Trophoblast cell (in vitro differentiated cells and primary cell): ENCODE results near the gene MON2.
"Not testable (repeated sequence)": the region's sequence is repeated elsewhere in the genome, so short reads cannot be mapped to it uniquely, and the experiment has no call there.

Source experiments
- DNase-seq, 2 donors: peaks; one replicate each; pipeline ENCODE4 v3.0.0-alpha.2; 2016
- H2AFZ ChIP-seq: 2 replicates; pipeline ENCODE4 v1.6.1; 2013; ENCODE audit warnings: low read length, moderate library complexity, mild to moderate bottlenecking; ENCODE audit not compliant: insufficient read depth, poor library complexity
- H2AK5ac ChIP-seq: 2 replicates; pipeline ENCODE4 v1.6.1; 2013; ENCODE audit warnings: mild to moderate bottlenecking, low read length
- H2BK120ac ChIP-seq: 2 replicates; pipeline ENCODE4 v1.6.1; 2013; ENCODE audit warnings: low read length, mild to moderate bottlenecking, moderate library complexity; ENCODE audit not compliant: insufficient read depth, poor library complexity
- H2BK12ac ChIP-seq: 2 replicates; pipeline ENCODE4 v1.6.1; 2013; ENCODE audit warnings: mild to moderate bottlenecking, low read length, moderate library complexity
- H2BK5ac ChIP-seq: 2 replicates; pipeline ENCODE4 v1.6.1; 2013; ENCODE audit warnings: low read length, low read depth, moderate library complexity, mild to moderate bottlenecking; ENCODE audit not compliant: poor library complexity
- H3K14ac ChIP-seq: 2 replicates; pipeline ENCODE4 v1.6.1; 2013; ENCODE audit warnings: mild to moderate bottlenecking, low read length
- H3K18ac ChIP-seq: 2 replicates; pipeline ENCODE4 v1.6.1; 2013; ENCODE audit warnings: mild to moderate bottlenecking, low read length
- H3K23ac ChIP-seq: 2 replicates; pipeline ENCODE4 v1.6.1; 2013; ENCODE audit warnings: low read length
- H3K27ac ChIP-seq: 2 replicates; pipeline ENCODE4 v1.5.1; 2013; ENCODE audit warnings: low read depth, mild to moderate bottlenecking, inconsistent platforms, low read length, moderate library complexity
- H3K27me3 ChIP-seq: 2 replicates; pipeline ENCODE4 v1.6.1; 2013; ENCODE audit warnings: inconsistent platforms, mild to moderate bottlenecking, low read length, moderate library complexity; ENCODE audit not compliant: insufficient read depth
- H3K36me3 ChIP-seq, 2 experiments: 1 replicate in 1 of 2; 2 replicates in 1 of 2; pipeline ENCODE4 v1.6.1; 2013; ENCODE audit warnings: low read length in 2 of 2, mild to moderate bottlenecking in 2 of 2, moderate library complexity in 1 of 2; ENCODE audit not compliant: insufficient read depth in 2 of 2, control insufficient read depth in 1 of 2
- H3K4ac ChIP-seq: 2 replicates; pipeline ENCODE4 v1.6.1; 2013; ENCODE audit warnings: low read depth, mild to moderate bottlenecking, low read length, moderate library complexity
- H3K4me1 ChIP-seq, 2 experiments: 1 replicate in 1 of 2; 2 replicates in 1 of 2; pipeline ENCODE4 v1.6.1; 2013; ENCODE audit warnings: low read length in 2 of 2, mild to moderate bottlenecking in 2 of 2, moderate library complexity in 1 of 2; ENCODE audit not compliant: insufficient read depth in 2 of 2, control insufficient read depth in 1 of 2
- H3K4me2 ChIP-seq: 2 replicates; pipeline ENCODE4 v1.6.1; 2013; ENCODE audit warnings: inconsistent platforms, mild to moderate bottlenecking, low read length, moderate library complexity
- H3K4me3 ChIP-seq: 2 replicates; pipeline ENCODE4 v1.5.1; 2013; ENCODE audit warnings: mild to moderate bottlenecking, low read depth, low read length, inconsistent platforms
- H3K79me1 ChIP-seq: one replicate; pipeline ENCODE4 v1.6.1; 2013; ENCODE audit warnings: low read length
- H3K79me2 ChIP-seq: 2 replicates; pipeline ENCODE4 v1.6.1; 2013; ENCODE audit warnings: low read length, mild to moderate bottlenecking; ENCODE audit not compliant: control insufficient read depth, insufficient read depth, poor library complexity
- H3K9ac ChIP-seq: 2 replicates; pipeline ENCODE4 v1.6.1; 2013; ENCODE audit warnings: mild to moderate bottlenecking, low read length
- H3K9me3 ChIP-seq: 2 replicates; pipeline ENCODE4 v1.6.1; 2013; ENCODE audit warnings: low read depth, mild to moderate bottlenecking, control low read depth, inconsistent platforms, low read length; ENCODE audit not compliant: insufficient read depth
- H4K12ac ChIP-seq: 2 replicates; pipeline ENCODE4 v1.6.1; 2013; ENCODE audit warnings: low read depth, mild to moderate bottlenecking, low read length, moderate library complexity
- H4K8ac ChIP-seq: 2 replicates; pipeline ENCODE4 v1.6.1; 2013; ENCODE audit warnings: low read depth, mild to moderate bottlenecking, low read length, moderate library complexity
- H4K91ac ChIP-seq: one replicate; pipeline ENCODE4 v1.6.1; 2013; ENCODE audit warnings: low read depth, mild to moderate bottlenecking, low read length, moderate library complexity
- WGBS: extraction: QIAGEN DNeasy Blood & Tissue Kit; methylation state at CpG from one replicate; pipeline ENCODE4 v1.1.7; 2013; ENCODE audit warnings: missing lambda C conversion rate; ENCODE audit not compliant: insufficient read length, insufficient coverage; ENCODE audit errors: extremely low coverage; 5-methylcytosine and 5-hydroxymethylcytosine counted together

The MON2 gene

GRCh38 chr12:62461171-62461837 lies 5.3 kb upstream of the MON2 start:
- H2BK5ac ChIP-seq, H2BK12ac ChIP-seq, H3K23ac ChIP-seq, H3K27me3 ChIP-seq, H4K12ac ChIP-seq, H3K9ac ChIP-seq, H3K18ac ChIP-seq, H2AFZ ChIP-seq, H3K9me3 ChIP-seq, H3K79me2 ChIP-seq, H3K14ac ChIP-seq, DNase-seq, H2AK5ac ChIP-seq, H3K4me3 ChIP-seq, H3K79me1 ChIP-seq, H3K4ac ChIP-seq, H4K91ac ChIP-seq, H2BK120ac ChIP-seq, H3K4me2 ChIP-seq, H4K8ac ChIP-seq, H3K36me3 ChIP-seq, H3K27ac ChIP-seq, H3K4me1 ChIP-seq: not testable (repeated sequence)
- no CpG with 5 or more reads among the region's 32 CpGs for WGBS

GRCh38 chr12:62463252-62463651 lies 3.4 kb upstream of the MON2 start:
- not testable (repeated sequence) for H4K12ac ChIP-seq, H2AFZ ChIP-seq, H3K36me3 ChIP-seq, H3K18ac ChIP-seq, H3K4me3 ChIP-seq, H2BK12ac ChIP-seq, H3K27ac ChIP-seq, H2BK5ac ChIP-seq, H3K27me3 ChIP-seq, H2AK5ac ChIP-seq, H4K8ac ChIP-seq, H3K9ac ChIP-seq, H4K91ac ChIP-seq, H3K4me2 ChIP-seq, DNase-seq, H3K4me1 ChIP-seq, H3K4ac ChIP-seq, H3K23ac ChIP-seq, H3K14ac ChIP-seq, H3K9me3 ChIP-seq, H2BK120ac ChIP-seq, H3K79me2 ChIP-seq, H3K79me1 ChIP-seq
- no CpG with 5 or more reads among the region's 7 CpGs for WGBS

DNA sequence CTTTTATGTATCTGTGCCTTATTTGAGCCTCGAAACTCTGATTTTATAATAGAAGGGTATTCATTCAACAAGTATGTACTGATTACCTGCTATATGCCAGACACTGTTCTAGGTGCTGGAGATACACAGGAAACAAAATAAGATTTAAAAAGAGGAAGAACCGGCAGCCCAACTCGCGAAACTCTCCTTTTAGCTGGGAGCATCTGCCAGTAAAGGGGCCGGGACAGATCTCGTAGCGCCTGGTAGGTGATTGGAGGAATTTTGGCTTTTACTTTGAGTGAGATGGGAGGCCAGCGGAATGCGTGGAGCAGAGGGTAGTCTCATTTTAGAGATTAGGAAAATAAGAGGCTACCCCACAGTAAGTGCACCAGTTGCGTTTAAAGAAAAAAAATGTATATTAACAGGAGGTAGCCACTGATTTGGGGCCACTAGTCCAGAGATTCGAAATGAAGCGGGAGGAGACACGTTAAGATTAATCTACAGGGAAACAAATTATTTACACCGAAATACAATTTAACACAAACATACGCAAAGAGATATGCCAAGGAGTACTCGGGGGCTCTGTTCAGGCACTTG lies 520 bp upstream of the MON2 start:
- peak overlapping the region; percentile 79 for H4K8ac ChIP-seq
- WGBS, result no CpG with 5 or more reads among the region's 16 CpGs
- no peak overlapping the region for H4K91ac ChIP-seq
- peak overlapping the region; percentile 45 for H3K14ac ChIP-seq
- peak overlapping the region; percentile 62 for H3K4me3 ChIP-seq
- H2AK5ac ChIP-seq, result no peak overlapping the region
- no peak overlapping the region for H2AFZ ChIP-seq
- peak overlapping the region; percentile 62 for H3K4me2 ChIP-seq
- H3K27ac ChIP-seq, result no peak overlapping the region
- H2BK12ac ChIP-seq, result no peak overlapping the region
- H3K27me3 ChIP-seq, result no peaks in the 10 kb centered on the region
- peaks cover 4% of the 10 kb centered on the region for H3K79me1 ChIP-seq
- H3K9me3 ChIP-seq, result no peaks in the 10 kb centered on the region
- H3K9ac ChIP-seq, result peak overlapping the region; percentile 75
- peak overlapping the region; percentile 14 for H3K4ac ChIP-seq
- no peak overlapping the region for H3K23ac ChIP-seq
- H2BK120ac ChIP-seq, result peak overlapping the region; percentile 43
- H3K36me3 ChIP-seq, result peaks cover 0 to 4% of the 10 kb centered on the region in 2 experiments
- no peak overlapping the region for H4K12ac ChIP-seq
- DNase-seq, result peak; percentile 40 to 64
- peaks cover 0 to 4% of the 10 kb centered on the region in 2 experiments for H3K4me1 ChIP-seq
- peaks cover 12% of the 10 kb centered on the region for H3K79me2 ChIP-seq
- H2BK5ac ChIP-seq, result peak overlapping the region; percentile 3
- no peak overlapping the region for H3K18ac ChIP-seq

GRCh38 chr12:62468397-62468796 lies 1.8 kb downstream of the MON2 start:
- no peak overlapping the region for H3K27ac ChIP-seq
- H3K36me3 ChIP-seq, result peaks cover 0 to 5% of the 10 kb centered on the region in 2 experiments
- H2AFZ ChIP-seq, result no peak overlapping the region
- H3K79me1 ChIP-seq, result peaks cover 4% of the 10 kb centered on the region
- no peak overlapping the region for H3K4ac ChIP-seq
- H2BK120ac ChIP-seq, result no peak overlapping the region
- no peak overlapping the region for H3K4me3 ChIP-seq
- H2BK5ac ChIP-seq, result no peak overlapping the region
- DNase-seq, result no peak
- no peak overlapping the region for H3K9ac ChIP-seq
- H3K9me3 ChIP-seq, result no peaks in the 10 kb centered on the region
- peaks cover 0 to 4% of the 10 kb centered on the region in 2 experiments for H3K4me1 ChIP-seq
- H4K91ac ChIP-seq, result no peak overlapping the region
- H3K23ac ChIP-seq, result no peak overlapping the region
- no peak overlapping the region for H3K4me2 ChIP-seq
- no peak overlapping the region for H4K12ac ChIP-seq
- H3K27me3 ChIP-seq, result no peaks in the 10 kb centered on the region
- no CpG with 5 or more reads among the region's 2 CpGs for WGBS
- peaks cover 12% of the 10 kb centered on the region for H3K79me2 ChIP-seq
- H3K14ac ChIP-seq, result no peak overlapping the region
- H4K8ac ChIP-seq, result no peak overlapping the region
- H2AK5ac ChIP-seq, result no peak overlapping the region
- H3K18ac ChIP-seq, result no peak overlapping the region
- H2BK12ac ChIP-seq, result no peak overlapping the region
